IPS-NIHi11 (cell line): ENCODE results near the gene CD163L1.

ENCODE experiments used
- DNase-seq: peaks from one replicate; pipeline ENCODE4 v3.0.0; 2012; ENCODE audit warnings: mixed read lengths, low spot score

CD163L1 gene

DNA sequence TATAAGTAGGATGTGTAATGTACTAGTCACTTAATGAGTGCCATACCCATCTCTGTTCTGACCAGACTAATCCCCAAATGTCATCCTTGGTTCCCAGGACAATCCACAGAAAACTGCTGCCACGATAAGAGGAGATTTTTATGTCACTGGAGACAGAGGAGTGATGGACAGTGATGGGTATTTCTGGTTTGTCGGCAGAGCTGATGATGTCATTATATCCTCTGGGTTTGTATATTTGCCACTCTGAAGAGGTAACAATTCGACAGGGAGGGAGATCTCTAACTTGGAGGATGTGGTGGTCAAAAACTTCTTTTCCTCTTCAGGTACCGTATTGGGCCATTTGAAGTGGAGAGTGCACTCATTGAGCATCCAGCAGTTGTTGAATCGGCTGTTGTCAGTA lies 119.8 kb downstream of the CD163L1 start:
- no peak for DNase-seq

DNA sequence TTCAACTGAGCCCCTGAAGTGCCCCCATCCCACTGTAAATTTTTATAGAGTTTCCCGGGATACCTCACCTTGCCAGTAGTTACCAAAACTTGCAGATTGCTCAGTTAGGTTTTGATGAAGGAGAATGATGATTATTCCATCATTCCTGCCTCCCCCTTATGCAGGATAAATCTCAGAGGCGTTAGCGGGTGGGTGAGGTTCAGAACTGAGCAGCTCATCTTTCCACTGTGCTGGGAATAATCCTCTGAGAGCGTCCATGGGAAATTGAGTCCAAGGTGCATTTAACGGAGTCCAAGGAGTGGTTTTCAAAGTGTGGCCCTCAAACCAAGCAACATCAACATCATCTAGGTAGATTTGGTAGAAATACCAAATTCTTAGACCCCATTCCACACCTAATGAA lies 121.4 kb downstream of the CD163L1 start:
- no peak for DNase-seq

DNA sequence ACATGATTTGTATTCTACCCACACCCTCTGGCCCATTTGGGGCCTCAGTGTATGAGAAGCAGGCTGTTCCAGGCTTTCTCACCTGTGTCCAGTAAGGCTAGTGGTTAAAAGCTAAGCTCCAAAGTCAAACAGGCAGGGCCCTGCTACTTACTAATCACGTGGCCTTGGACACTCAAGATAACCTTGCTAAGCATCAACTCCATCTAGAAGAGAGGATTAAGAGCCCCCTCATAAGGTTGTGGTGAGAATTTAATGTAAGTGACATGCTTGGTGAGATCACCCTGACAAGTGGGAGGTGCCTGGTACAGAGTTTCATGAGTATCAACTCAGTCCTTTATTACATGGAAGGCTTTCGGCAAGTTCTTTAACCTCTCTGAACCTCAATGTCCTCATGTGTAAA lies 122.3 kb downstream of the CD163L1 start:
- no peak for DNase-seq

DNA sequence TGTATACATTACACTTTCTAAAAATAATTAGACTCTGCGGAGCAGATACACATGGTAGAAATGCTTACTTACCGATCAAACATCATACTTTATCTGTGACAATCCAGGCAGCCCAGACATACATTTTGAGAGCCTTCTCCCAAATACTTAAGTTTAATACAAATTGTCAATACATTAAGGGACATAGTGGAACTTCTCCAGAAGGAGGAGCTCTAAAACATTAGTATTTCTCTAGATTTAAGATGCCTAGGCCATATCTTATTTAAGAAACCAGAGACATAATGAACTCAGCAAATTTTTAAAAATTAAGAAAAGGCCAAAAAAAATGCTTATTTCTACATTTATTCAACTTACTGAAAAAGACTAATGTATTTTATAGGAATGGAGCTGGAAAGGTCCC lies 124.0 kb downstream of the CD163L1 start:
- no peak for DNase-seq

DNA sequence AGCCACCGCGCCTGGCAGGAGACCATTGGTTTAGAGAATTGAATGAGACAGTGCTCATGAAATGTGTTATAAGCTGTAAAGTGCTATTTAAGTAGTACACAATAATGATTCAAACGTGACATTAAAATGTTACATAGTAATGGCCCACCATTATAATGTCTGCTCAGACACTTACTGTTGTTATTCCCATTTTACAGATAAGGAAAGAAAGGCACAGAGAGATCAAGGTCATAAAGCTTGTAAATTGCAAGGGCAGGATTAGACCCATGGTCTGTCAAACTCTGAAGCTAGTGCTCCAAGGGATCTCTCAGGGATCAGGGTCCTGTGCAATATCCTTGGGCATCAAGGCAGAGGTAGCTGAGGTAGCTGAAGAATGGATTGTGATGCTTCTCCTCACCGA lies 133.9 kb downstream of the CD163L1 start:
- DNase-seq: no peak
